NCI-H69 (cell line): ENCODE results near the gene PRPF18.

Source experiments
- DNase-seq: peaks from one replicate; lab custom pipeline; 2025; lab: John Stamatoyannopoulos, UW

Gene PRPF18

GRCh38 chr10:13637894-13638293 is 51.1 kb downstream of the PRPF18 start:
- DNase-seq, result no peak

- no peak for DNase-seq
These were observed 55.5 kb downstream of the PRPF18 start for GRCh38 chr10:13642293-13642692.

GRCh38 chr10:13643016-13643415 is 56.3 kb downstream of the PRPF18 start:
- no peak for DNase-seq

- no peak for DNase-seq
These were observed 58.1 kb downstream of the PRPF18 start for GRCh38 chr10:13644866-13645265.

- no peak for DNase-seq
These were observed 61.7 kb downstream of the PRPF18 start for GRCh38 chr10:13648425-13648824.

GRCh38 chr10:13649844-13650520 is 63.2 kb downstream of the PRPF18 start:
- no peak for DNase-seq

GRCh38 chr10:13650961-13651360 is 64.2 kb downstream of the PRPF18 start:
- no peak for DNase-seq

GRCh38 chr10:13651969-13652720 is 65.4 kb downstream of the PRPF18 start:
- DNase-seq, result no peak

- DNase-seq, result no peak
These were observed 66.1 kb downstream of the PRPF18 start for GRCh38 chr10:13652860-13653259.

- DNase-seq, result no peak
These were observed 67.5 kb downstream of the PRPF18 start for GRCh38 chr10:13654118-13654830.

GRCh38 chr10:13654846-13655245 is 68.1 kb downstream of the PRPF18 start:
- no peak for DNase-seq

GRCh38 chr10:13656337-13657100 is 69.8 kb downstream of the PRPF18 start:
- no peak for DNase-seq

- no peak for DNase-seq
These were observed 70.4 kb downstream of the PRPF18 start for GRCh38 chr10:13657101-13657680.

GRCh38 chr10:13658264-13658663 is 71.5 kb downstream of the PRPF18 start:
- no peak for DNase-seq

GRCh38 chr10:13658871-13659685 is 72.3 kb downstream of the PRPF18 start:
- DNase-seq, result no peak

GRCh38 chr10:13659887-13660550 is 73.3 kb downstream of the PRPF18 start:
- DNase-seq, result peak; percentile 44

- no peak for DNase-seq
These were observed 73.8 kb downstream of the PRPF18 start for GRCh38 chr10:13660551-13660920.

GRCh38 chr10:13661256-13661655 is 74.5 kb downstream of the PRPF18 start:
- DNase-seq, result no peak

- DNase-seq, result no peak
These were observed 78.9 kb downstream of the PRPF18 start for GRCh38 chr10:13665516-13666262.

- no peak for DNase-seq
These were observed 81.4 kb downstream of the PRPF18 start for GRCh38 chr10:13668126-13668525.
